Measurements from ENCODE around the gene POLR3E.

GRCh38 chr16:22252317-22252716 is 44.9 kb upstream of the POLR3E start:
- TF ChIP-seq, protein P1, sequence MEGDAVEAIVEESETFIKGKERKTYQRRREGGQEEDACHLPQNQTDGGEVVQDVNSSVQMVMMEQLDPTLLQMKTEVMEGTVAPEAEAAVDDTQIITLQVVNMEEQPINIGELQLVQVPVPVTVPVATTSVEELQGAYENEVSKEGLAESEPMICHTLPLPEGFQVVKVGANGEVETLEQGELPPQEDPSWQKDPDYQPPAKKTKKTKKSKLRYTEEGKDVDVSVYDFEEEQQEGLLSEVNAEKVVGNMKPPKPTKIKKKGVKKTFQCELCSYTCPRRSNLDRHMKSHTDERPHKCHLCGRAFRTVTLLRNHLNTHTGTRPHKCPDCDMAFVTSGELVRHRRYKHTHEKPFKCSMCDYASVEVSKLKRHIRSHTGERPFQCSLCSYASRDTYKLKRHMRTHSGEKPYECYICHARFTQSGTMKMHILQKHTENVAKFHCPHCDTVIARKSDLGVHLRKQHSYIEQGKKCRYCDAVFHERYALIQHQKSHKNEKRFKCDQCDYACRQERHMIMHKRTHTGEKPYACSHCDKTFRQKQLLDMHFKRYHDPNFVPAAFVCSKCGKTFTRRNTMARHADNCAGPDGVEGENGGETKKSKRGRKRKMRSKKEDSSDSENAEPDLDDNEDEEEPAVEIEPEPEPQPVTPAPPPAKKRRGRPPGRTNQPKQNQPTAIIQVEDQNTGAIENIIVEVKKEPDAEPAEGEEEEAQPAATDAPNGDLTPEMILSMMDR (IDR thresholded peaks at IDR 0.05): no peak
- no peak for TF ChIP-seq POLR2A (IDR thresholded peaks at IDR 0.05)
